ENCODE data around the gene ACTL6B. TPM values are rescaled to one million over a fixed set of nuclear protein-coding genes. Genes with fewer than 3 reads are reported as not detected.

ACTL6B gene
- total and polyA plus RNA-seq, 2 of the 13 experiments (the other 11 are each of a cell fraction or from before 2014, with no cell fraction given), result not detected

DNA sequence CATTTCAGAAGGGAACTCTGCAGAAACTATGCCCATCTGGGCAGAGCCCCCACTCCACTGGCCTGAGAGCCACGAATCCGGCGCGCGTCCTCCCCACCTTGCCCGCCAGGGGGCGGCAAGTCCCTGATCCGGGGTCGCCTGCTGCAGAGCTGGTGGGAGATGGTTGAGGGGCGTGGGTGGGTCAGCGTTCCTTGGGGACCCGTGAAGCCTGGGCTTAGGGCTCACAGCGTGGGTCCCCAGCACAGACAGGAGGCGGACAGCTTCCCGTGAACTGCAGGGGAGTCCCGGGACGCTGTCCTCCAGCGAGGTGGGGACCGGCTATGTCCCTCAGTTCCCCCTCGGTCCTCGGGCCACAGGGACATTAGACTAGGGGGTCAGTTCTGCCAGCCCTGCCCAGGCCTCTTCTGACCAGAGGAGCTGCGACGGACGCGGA is 49.1 kb upstream of the ACTL6B start (continued):
- TF ChIP-seq DZIP1 (CRISPR knock-in tag; IDR thresholded peaks at IDR 0.05) (no peak), ARID2 (CRISPR knock-in tag; IDR thresholded peaks at IDR 0.05; ENCODE audit: borderline replicate concordance) (no peak), AGO1 (IDR thresholded peaks at IDR 0.05; ENCODE audit: low read depth, low read length, poor library complexity, severe bottlenecking) (no peak), SPEN (CRISPR knock-in tag; IDR thresholded peaks at IDR 0.05; ENCODE audit: low read depth) (no peak), PLRG1 (conservative IDR thresholded peaks at IDR 0.05) (no peak), ZBTB1 (CRISPR knock-in tag; IDR thresholded peaks at IDR 0.05; ENCODE audit: borderline replicate concordance) (no peak), ZNF468 (CRISPR knock-in tag; IDR thresholded peaks at IDR 0.05) (no peak), FOXK2 (IDR thresholded peaks at IDR 0.05) (no peak), TERF1 (CRISPR knock-in tag; IDR thresholded peaks at IDR 0.05) (no peak), ZNF10 (CRISPR knock-in tag; IDR thresholded peaks at IDR 0.05; ENCODE audit: borderline replicate concordance, low read depth) (no peak), CEBPG (CRISPR knock-in tag; IDR thresholded peaks at IDR 0.05) (no peak), SNAPC2 (CRISPR knock-in tag; IDR thresholded peaks at IDR 0.05) (no peak), NFYC (CRISPR knock-in tag; IDR thresholded peaks at IDR 0.05) (no peak), NFKBIZ (CRISPR knock-in tag; IDR thresholded peaks at IDR 0.05) (no peak; the same call in 1 of the 2 replicates), ZKSCAN5 (CRISPR knock-in tag; IDR thresholded peaks at IDR 0.05) (no peak), ZSCAN21 (CRISPR knock-in tag; IDR thresholded peaks at IDR 0.05; ENCODE audit: borderline replicate concordance) (no peak), NCOA1 (CRISPR knock-in tag; IDR thresholded peaks at IDR 0.05) (no peak; the same call in 1 of the 2 replicates), MLLT10 (CRISPR knock-in tag; IDR thresholded peaks at IDR 0.05) (no peak), ZFAT (CRISPR knock-in tag; conservative IDR thresholded peaks at IDR 0.05) (no peak), POGZ (CRISPR knock-in tag; IDR thresholded peaks at IDR 0.05) (no peak), ZNF660 (CRISPR knock-in tag; IDR thresholded peaks at IDR 0.05; ENCODE audit: borderline replicate concordance, low read depth) (no peak), ZNF749 (CRISPR knock-in tag; IDR thresholded peaks at IDR 0.05; ENCODE audit: borderline replicate concordance) (no peak), ZMYM2 (CRISPR knock-in tag; IDR thresholded peaks at IDR 0.05) (peak; percentile 69; the same call in 1 of the 2 replicates), SRSF4 (IDR thresholded peaks at IDR 0.05; ENCODE audit: low read depth, low read length, poor library complexity, severe bottlenecking) (no peak), HNRNPL (IDR thresholded peaks at IDR 0.05; ENCODE audit: low read depth, low read length) (0 out of 2 replicates have a peak, but pooled peaks have one; percentile 31), CCAR2 (optimal IDR thresholded peaks at IDR 0.05; ENCODE audit: low read depth, low read length) (no peak)
- TF ChIP-seq, protein P1, sequence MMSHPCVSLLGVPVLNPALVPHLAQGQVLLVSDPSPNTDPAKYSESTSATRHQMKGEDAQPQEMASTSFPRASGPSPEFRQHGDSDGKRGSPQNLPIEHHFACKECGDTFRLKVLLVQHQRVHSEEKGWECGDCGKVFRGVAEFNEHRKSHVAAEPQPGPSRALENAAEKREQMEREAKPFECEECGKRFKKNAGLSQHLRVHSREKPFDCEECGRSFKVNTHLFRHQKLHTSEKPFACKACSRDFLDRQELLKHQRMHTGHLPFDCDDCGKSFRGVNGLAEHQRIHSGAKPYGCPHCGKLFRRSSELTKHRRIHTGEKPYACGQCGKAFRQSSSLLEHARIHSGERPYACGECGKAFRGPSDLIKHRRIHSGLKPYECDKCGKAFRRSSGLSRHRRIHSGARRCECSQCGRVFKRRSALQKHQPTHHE (CRISPR knock-in tag; IDR thresholded peaks at IDR 0.05; ENCODE audit: borderline replicate concordance), result peak; percentile 86
